Measurements from ENCODE around the gene BTG1.

Gene BTG1

GRCh38 chr12:92130999-92131398 lies 14.6 kb downstream of the BTG1 start:
- Mint-ChIP-seq H3K9me3 (peaks cover 3% of the 10 kb centered on the region), H3K36me3 (ENCODE audit: low read depth) (peaks cover 35% of the 10 kb centered on the region), H3K4me3 (no peak overlapping the region), H3K4me1 (peaks cover 42% of the 10 kb centered on the region), H3K27ac (peak overlapping the region; percentile 7 to 53 (median 31)), H3K27me3 (ENCODE audit: low read depth) (no peaks in the 10 kb centered on the region)
- no peak for TF ChIP-seq CTCF (IDR thresholded peaks at IDR 0.05; ENCODE audit: unreplicated experiment in 3 of 3)

GRCh38 chr12:92129609-92130008 lies 16.0 kb downstream of the BTG1 start:
- no peak for TF ChIP-seq CTCF (IDR thresholded peaks at IDR 0.05; ENCODE audit: unreplicated experiment in 3 of 3)
- H3K27ac Mint-ChIP-seq, result no peak overlapping the region
- no peak overlapping the region for H3K4me3 Mint-ChIP-seq
- peaks cover 45% of the 10 kb centered on the region for H3K36me3 Mint-ChIP-seq (ENCODE audit: low read depth)
- peaks cover 34% of the 10 kb centered on the region for H3K4me1 Mint-ChIP-seq
- H3K27me3 Mint-ChIP-seq (ENCODE audit: low read depth), result no peaks in the 10 kb centered on the region
- peaks cover 3% of the 10 kb centered on the region for H3K9me3 Mint-ChIP-seq

GRCh38 chr12:92128612-92129011 lies 17.0 kb downstream of the BTG1 start:
- Mint-ChIP-seq H3K27ac (no peak overlapping the region), H3K4me3 (no peak overlapping the region), H3K4me1 (peaks cover 24% of the 10 kb centered on the region), H3K36me3 (ENCODE audit: low read depth) (peaks cover 49% of the 10 kb centered on the region), H3K27me3 (ENCODE audit: low read depth) (no peaks in the 10 kb centered on the region), H3K9me3 (peaks cover 5% of the 10 kb centered on the region)
- TF ChIP-seq CTCF (IDR thresholded peaks at IDR 0.05; ENCODE audit: unreplicated experiment in 3 of 3), result no peak

- no peak overlapping the region for H3K4me3 Mint-ChIP-seq
- no peaks in the 10 kb centered on the region for H3K27me3 Mint-ChIP-seq (ENCODE audit: low read depth)
- TF ChIP-seq CTCF (IDR thresholded peaks at IDR 0.05; ENCODE audit: unreplicated experiment in 3 of 3), result no peak
- H3K4me1 Mint-ChIP-seq, result no peaks in the 10 kb centered on the region
- peaks cover 30% of the 10 kb centered on the region for H3K9me3 Mint-ChIP-seq
- H3K27ac Mint-ChIP-seq, result no peak overlapping the region
- peaks cover 63% of the 10 kb centered on the region for H3K36me3 Mint-ChIP-seq (ENCODE audit: low read depth)
These were observed 21.0 kb downstream of the BTG1 start for GRCh38 chr12:92124689-92125029.

- no peak overlapping the region for H3K4me3 Mint-ChIP-seq
- H3K4me1 Mint-ChIP-seq, result no peaks in the 10 kb centered on the region
- no peak overlapping the region for H3K27ac Mint-ChIP-seq
- H3K9me3 Mint-ChIP-seq, result peaks cover 33% of the 10 kb centered on the region
- TF ChIP-seq CTCF (IDR thresholded peaks at IDR 0.05; ENCODE audit: unreplicated experiment in 3 of 3), result no peak
- no peaks in the 10 kb centered on the region for H3K27me3 Mint-ChIP-seq (ENCODE audit: low read depth)
- H3K36me3 Mint-ChIP-seq (ENCODE audit: low read depth), result peaks cover 65% of the 10 kb centered on the region
These were observed 21.6 kb downstream of the BTG1 start for GRCh38 chr12:92123780-92124688.
